Mesothelial cell of epicardium (in vitro differentiated cells): ENCODE results near the gene HGD. TPM values are rescaled to one million over a fixed set of nuclear protein-coding genes. Genes with fewer than 3 reads are reported as not detected.

Experiments used
- DNase-seq, 2 experiments: peaks; one replicate each; pipeline ENCODE4 v3.0.0; 2021; ENCODE audit warnings: low spot score in 2 of 2; ENCODE audit not compliant: unreplicated experiment in 2 of 2
- H3K27ac Mint-ChIP-seq: 2 replicates; pipeline ENCODE4 v1.8.0; 2021; ENCODE audit warnings: mixed read lengths
- H3K27me3 Mint-ChIP-seq: 2 replicates; pipeline ENCODE4 v1.8.0; 2021; ENCODE audit warnings: low read depth, mixed read lengths
- H3K36me3 Mint-ChIP-seq: 2 replicates; pipeline ENCODE4 v1.8.0; 2021; ENCODE audit warnings: mixed read lengths
- H3K4me1 Mint-ChIP-seq: 2 replicates; pipeline ENCODE4 v1.8.0; 2021; ENCODE audit warnings: mixed read lengths
- H3K4me3 Mint-ChIP-seq: 2 replicates; pipeline ENCODE4 v1.8.0; 2021; ENCODE audit warnings: mild to moderate bottlenecking, moderate library complexity, mixed read lengths
- H3K9me3 Mint-ChIP-seq: 2 replicates; pipeline ENCODE4 v1.8.0; 2021; ENCODE audit warnings: mixed read lengths
- total RNA-seq: library from RNA; stranded (reverse); gene quantifications from 3 replicates; pipeline ENCODE4 v1.2.1, GENCODE V29; 2021
- TF ChIP-seq, protein P1 (sequence below): fragments of 200-600 bp; sonication (generic); IDR thresholded peaks from one replicate; pipeline ENCODE4 v1.5.0; 2021; ENCODE audit warnings: antibody characterized with exemption; ENCODE audit not compliant: unreplicated experiment

The HGD gene
- total RNA-seq, 1 donor from 2014 or later: 0.67 TPM

DNA sequence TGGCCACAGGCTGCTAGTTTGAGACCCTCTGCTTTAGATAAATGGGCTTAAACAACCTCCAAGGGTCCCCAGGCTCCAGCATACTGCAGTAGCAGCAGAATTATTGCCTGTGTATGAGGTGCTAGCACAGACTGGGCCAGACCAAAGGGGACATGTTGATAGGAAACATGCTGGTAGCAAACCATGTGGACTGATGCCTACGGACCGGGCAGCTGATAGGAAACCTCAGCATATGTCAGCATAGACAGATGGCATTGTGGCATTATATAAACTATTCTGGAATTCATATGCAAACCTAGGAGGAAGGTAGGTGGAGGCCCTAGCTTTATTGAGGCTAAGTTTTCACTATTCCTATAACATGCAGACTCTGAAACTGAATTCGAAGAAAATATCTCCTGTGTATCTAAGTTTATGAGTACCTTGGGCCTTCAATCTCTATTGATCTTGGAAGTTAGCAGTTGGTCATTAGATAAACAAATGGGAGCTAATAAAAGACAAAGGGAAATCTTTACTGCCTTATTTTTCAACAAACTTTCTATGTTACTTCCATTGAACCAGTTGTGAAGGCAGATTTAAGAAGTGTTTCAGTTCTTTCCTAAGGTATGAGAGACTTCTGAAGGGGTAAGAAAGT, 1.7 kb upstream of the HGD start:
- DNase-seq: no peak
- H3K27ac Mint-ChIP-seq: no peak overlapping the region
- H3K4me1 Mint-ChIP-seq: peaks cover 3% of the 10 kb centered on the region
- no peaks in the 10 kb centered on the region for H3K27me3 Mint-ChIP-seq
- no peak overlapping the region for H3K4me3 Mint-ChIP-seq
- peaks cover 6% of the 10 kb centered on the region for H3K9me3 Mint-ChIP-seq
- H3K36me3 Mint-ChIP-seq: no peaks in the 10 kb centered on the region
- TF ChIP-seq, protein P1, sequence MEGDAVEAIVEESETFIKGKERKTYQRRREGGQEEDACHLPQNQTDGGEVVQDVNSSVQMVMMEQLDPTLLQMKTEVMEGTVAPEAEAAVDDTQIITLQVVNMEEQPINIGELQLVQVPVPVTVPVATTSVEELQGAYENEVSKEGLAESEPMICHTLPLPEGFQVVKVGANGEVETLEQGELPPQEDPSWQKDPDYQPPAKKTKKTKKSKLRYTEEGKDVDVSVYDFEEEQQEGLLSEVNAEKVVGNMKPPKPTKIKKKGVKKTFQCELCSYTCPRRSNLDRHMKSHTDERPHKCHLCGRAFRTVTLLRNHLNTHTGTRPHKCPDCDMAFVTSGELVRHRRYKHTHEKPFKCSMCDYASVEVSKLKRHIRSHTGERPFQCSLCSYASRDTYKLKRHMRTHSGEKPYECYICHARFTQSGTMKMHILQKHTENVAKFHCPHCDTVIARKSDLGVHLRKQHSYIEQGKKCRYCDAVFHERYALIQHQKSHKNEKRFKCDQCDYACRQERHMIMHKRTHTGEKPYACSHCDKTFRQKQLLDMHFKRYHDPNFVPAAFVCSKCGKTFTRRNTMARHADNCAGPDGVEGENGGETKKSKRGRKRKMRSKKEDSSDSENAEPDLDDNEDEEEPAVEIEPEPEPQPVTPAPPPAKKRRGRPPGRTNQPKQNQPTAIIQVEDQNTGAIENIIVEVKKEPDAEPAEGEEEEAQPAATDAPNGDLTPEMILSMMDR: no peak

DNA sequence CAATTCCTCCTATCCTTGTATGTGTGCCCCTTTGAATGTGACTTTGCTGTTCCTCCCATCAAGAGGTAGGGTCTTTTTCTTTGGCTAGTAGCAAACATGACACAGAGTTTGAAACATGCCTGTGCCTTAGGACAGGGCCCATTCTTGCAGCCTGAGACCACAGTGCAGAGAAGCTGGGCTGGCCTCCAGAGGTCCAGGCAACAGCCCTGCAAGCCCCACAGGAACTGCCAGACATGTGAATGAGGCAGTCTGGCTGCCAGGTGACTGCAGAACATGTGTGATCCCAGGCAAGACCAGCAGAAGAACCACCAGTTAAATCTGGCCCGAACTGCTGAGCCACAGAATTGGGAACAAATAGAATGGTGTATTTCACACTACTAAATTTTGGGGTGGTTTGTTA, 1.2 kb upstream of the HGD start:
- TF ChIP-seq, protein P1: no peak
- H3K27me3 Mint-ChIP-seq: no peaks in the 10 kb centered on the region
- no peak for DNase-seq
- H3K9me3 Mint-ChIP-seq: peaks cover 6% of the 10 kb centered on the region
- H3K4me1 Mint-ChIP-seq: peaks cover 8% of the 10 kb centered on the region
- no peaks in the 10 kb centered on the region for H3K36me3 Mint-ChIP-seq
- no peak overlapping the region for H3K27ac Mint-ChIP-seq
- no peak overlapping the region for H3K4me3 Mint-ChIP-seq

DNA sequence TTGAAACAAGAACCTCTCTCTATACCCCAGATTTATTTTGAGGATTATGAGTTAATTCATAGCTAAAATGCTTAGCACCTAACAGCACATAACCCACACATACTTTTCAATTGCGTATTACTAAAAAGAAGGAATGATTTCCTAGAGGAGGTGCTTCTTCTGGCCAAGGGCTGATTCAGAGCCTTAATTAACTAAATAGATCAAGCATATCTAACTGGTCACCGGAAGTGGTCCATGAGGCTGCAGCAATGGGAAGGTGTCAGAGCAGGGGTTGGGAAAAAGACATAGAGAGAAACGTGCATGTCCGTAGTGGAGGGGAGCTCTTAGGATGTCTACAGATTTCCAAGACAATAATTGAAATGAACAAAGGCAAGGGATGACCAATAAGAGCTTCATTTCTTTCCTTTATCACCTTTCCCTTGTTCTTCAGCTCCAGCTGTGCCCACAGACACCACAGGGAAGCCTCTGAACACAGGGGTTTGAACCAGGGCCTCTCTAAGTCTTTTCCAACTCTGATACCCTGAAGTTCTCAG, 467 bp downstream of the HGD start:
- H3K4me3 Mint-ChIP-seq: no peak overlapping the region
- DNase-seq: no peak
- peaks cover 9% of the 10 kb centered on the region for H3K4me1 Mint-ChIP-seq

DNA sequence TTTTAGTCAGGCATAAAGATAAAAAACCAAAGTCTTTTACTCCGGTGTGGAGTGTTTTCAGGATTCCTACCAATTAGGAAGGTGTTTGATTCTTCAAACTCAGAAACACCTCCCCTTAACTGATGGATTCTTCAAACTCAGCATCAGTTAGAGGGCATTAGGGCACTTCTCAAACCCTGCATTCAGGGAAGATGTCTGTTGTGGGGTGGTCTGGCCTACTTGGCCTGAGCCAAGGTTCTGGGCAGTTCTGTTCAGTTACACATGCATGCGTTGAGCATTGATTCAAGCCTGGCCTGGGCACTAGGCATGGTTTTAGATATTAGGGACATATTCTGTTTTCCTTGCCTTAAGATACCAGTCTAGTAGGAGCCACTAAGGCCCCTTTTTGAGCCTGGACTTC, 1.0 kb downstream of the HGD start:
- peaks cover 1% of the 10 kb centered on the region for H3K27me3 Mint-ChIP-seq
- TF ChIP-seq, protein P1: no peak
- H3K4me3 Mint-ChIP-seq: no peak overlapping the region
- peaks cover 9% of the 10 kb centered on the region for H3K4me1 Mint-ChIP-seq
- H3K36me3 Mint-ChIP-seq: peaks cover 1% of the 10 kb centered on the region
- H3K27ac Mint-ChIP-seq: no peak overlapping the region
- peaks cover 11% of the 10 kb centered on the region for H3K9me3 Mint-ChIP-seq
- DNase-seq: no peak

More for the DNA sequence above, 467 bp downstream of the HGD start:
- TF ChIP-seq, protein P1: no peak
- Mint-ChIP-seq H3K27me3 (peaks cover 1% of the 10 kb centered on the region), H3K27ac (no peak overlapping the region), H3K9me3 (peaks cover 11% of the 10 kb centered on the region), H3K36me3 (peaks cover 1% of the 10 kb centered on the region)

DNA sequence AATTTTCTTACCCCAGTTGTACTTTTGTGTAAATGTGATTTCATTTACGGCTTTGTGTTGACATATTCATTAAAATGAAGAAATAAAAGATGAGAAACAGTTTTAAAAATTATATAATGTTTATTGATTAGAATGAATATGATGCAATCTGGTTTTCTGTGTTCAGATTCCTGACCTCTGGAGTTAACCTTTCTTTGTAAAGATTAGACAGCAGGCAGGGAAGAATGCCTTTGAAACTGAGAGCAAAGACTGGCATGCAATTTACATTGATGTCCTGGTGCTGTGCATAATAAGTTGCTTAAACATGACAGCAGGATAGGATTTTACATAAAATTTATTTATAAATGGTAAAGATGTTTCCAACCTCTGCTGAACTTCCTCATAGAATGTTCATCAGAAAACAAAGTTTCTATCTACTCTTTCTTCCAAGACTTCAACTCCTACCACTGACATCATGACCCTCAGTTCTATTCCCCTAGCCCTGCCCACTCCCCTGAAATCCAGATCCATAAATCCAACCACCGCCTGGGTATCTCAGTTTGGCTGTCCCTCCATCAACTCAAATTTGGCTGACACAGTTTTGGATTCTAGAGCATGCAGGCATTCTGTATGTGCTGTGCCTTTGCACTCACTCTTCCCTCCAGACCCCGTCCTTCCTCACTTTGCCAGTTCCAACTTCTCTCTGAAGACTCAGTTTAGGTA, 1.7 kb downstream of the HGD start:
- H3K27ac Mint-ChIP-seq: no peak overlapping the region
- TF ChIP-seq, protein P1: no peak
- H3K36me3 Mint-ChIP-seq: peaks cover 1% of the 10 kb centered on the region
- peaks cover 9% of the 10 kb centered on the region for H3K4me1 Mint-ChIP-seq
- no peak overlapping the region for H3K4me3 Mint-ChIP-seq
- no peak for DNase-seq
- H3K27me3 Mint-ChIP-seq: peaks cover 1% of the 10 kb centered on the region
- peaks cover 11% of the 10 kb centered on the region for H3K9me3 Mint-ChIP-seq
